Measurements from ENCODE around the gene CHST14.

The CHST14 gene

GRCh38 chr15:40456738-40457137 lies 14.0 kb upstream of the CHST14 start:
- H3K27ac ChIP-seq (ENCODE audit: low read depth, low read length) = no peak overlapping the region
- no CpG with 5 or more reads among the region's 4 CpGs for WGBS (ENCODE audit: extremely low coverage, insufficient coverage, low lambda C conversion rate)

DNA sequence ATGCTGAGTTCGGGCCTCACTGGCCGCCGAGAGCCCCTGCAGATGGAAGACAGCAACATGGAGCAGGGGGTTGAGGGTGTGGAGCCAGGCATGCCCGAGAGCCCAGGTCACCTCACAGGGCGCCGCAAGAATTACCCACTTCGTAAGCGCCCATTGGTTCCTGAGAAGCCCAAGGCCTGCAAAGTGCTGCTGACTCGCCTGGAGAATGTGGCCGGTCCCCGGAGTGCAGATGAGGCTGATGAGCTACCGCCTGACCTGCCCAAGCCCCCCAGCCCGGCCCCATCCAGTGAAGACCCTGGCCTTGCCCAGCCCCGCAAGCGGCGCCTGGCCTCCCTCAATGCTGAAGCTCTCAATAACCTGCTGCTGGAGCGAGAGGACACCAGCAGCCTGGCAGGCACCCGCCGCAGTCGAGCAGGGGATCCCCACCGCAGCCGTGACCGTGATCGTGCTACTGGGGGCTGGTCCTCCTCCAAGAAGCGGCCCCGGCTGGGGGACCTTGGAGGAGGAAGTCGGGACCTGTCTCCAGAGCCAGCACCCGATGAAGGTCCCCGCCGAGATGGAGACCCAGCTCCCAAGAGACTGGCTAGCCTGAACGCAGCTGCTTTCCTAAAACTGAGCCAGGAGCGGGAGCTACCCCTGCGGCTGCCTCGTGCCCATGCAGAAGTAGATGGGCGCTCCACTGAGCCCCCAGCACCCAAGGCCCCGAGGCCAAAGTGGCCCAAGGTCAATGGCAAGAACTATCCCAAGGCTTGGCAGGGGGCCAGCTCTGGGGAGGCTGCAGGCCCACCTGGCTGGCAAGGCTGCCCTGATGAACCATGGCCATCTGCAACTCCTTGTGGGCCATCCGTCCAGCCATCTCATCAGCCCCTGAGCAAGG lies 12.1 kb upstream of the CHST14 start:
- Histone ChIP-seq H3K27ac (ENCODE audit: low read depth, low read length) (no peak overlapping the region), H3K79me1 (ENCODE audit: low read length) (peaks cover 48% of the 10 kb centered on the region), H4K8ac (ENCODE audit: low read depth, low read length) (no peak overlapping the region), H3K4ac (ENCODE audit: low read depth, low read length) (no peak overlapping the region), H3K23ac (ENCODE audit: low read length) (no peak overlapping the region), H3K4me3 (ENCODE audit: low read length) (no peak overlapping the region), H2BK15ac (replicated peaks; ENCODE audit: low read depth) (no peak overlapping the region), H3K9ac (ENCODE audit: low read length) (no peak overlapping the region), H3K27me3 (ENCODE audit: insufficient read depth, low read length, poor library complexity) (no peaks in the 10 kb centered on the region), H4K5ac (ENCODE audit: low read length) (no peak overlapping the region), H3K36me3 (ENCODE audit: control insufficient read depth, insufficient read depth, low read length) (peaks cover 10% of the 10 kb centered on the region), H3K4me2 (ENCODE audit: low read length) (no peak overlapping the region), H3K56ac (ENCODE audit: low read length) (no peak overlapping the region), H2AK5ac (ENCODE audit: low read length) (no peak overlapping the region), H2BK120ac (ENCODE audit: low read depth, low read length) (no peak overlapping the region), H3K79me2 (ENCODE audit: control insufficient read depth, insufficient read depth, low read length) (peaks cover 62% of the 10 kb centered on the region), H3K4me1 (ENCODE audit: control insufficient read depth, low read depth, low read length) (peaks cover 12% of the 10 kb centered on the region), H3K18ac (ENCODE audit: low read length) (no peak overlapping the region), H2BK5ac (ENCODE audit: low read length) (no peak overlapping the region)
- no CpG with 5 or more reads among the region's 37 CpGs for WGBS (ENCODE audit: extremely low coverage, insufficient coverage, low lambda C conversion rate)
- no peak for DNase-seq

More at GRCh38 chr15:40456738-40457137, 14.0 kb upstream of the CHST14 start:
- Histone ChIP-seq H3K56ac (ENCODE audit: low read length) (no peak overlapping the region), H3K4me3 (ENCODE audit: low read length) (no peak overlapping the region), H3K18ac (ENCODE audit: low read length) (no peak overlapping the region), H3K79me1 (ENCODE audit: low read length) (peaks cover 44% of the 10 kb centered on the region), H2AK5ac (ENCODE audit: low read length) (no peak overlapping the region), H3K4me2 (ENCODE audit: low read length) (no peak overlapping the region), H4K5ac (ENCODE audit: low read length) (no peak overlapping the region), H3K9ac (ENCODE audit: low read length) (no peak overlapping the region), H4K8ac (ENCODE audit: low read depth, low read length) (no peak overlapping the region), H3K27me3 (ENCODE audit: insufficient read depth, low read length, poor library complexity) (no peaks in the 10 kb centered on the region), H3K23ac (ENCODE audit: low read length) (no peak overlapping the region), H3K36me3 (ENCODE audit: control insufficient read depth, insufficient read depth, low read length) (peaks cover 6% of the 10 kb centered on the region), H3K4ac (ENCODE audit: low read depth, low read length) (no peak overlapping the region), H2BK5ac (ENCODE audit: low read length) (no peak overlapping the region), H2BK120ac (ENCODE audit: low read depth, low read length) (no peak overlapping the region), H3K79me2 (ENCODE audit: control insufficient read depth, insufficient read depth, low read length) (peaks cover 81% of the 10 kb centered on the region), H3K4me1 (ENCODE audit: control insufficient read depth, low read depth, low read length) (peaks cover 15% of the 10 kb centered on the region), H2BK15ac (replicated peaks; ENCODE audit: low read depth) (no peak overlapping the region)
- DNase-seq = no peak

GRCh38 chr15:40459391-40460015 lies 11.3 kb upstream of the CHST14 start:
- H3K79me1 ChIP-seq (ENCODE audit: low read length) = peaks cover 41% of the 10 kb centered on the region
- no peak overlapping the region for H4K5ac ChIP-seq (ENCODE audit: low read length)
- H2BK15ac ChIP-seq (replicated peaks; ENCODE audit: low read depth) = no peak overlapping the region
- H3K4ac ChIP-seq (ENCODE audit: low read depth, low read length) = no peak overlapping the region
- no peak overlapping the region for H3K9ac ChIP-seq (ENCODE audit: low read length)
- H3K4me3 ChIP-seq (ENCODE audit: low read length) = no peak overlapping the region
- H3K18ac ChIP-seq (ENCODE audit: low read length) = no peak overlapping the region
- no peak overlapping the region for H2AK5ac ChIP-seq (ENCODE audit: low read length)
- no peak overlapping the region for H2BK120ac ChIP-seq (ENCODE audit: low read depth, low read length)
- H3K23ac ChIP-seq (ENCODE audit: low read length) = no peak overlapping the region
- no peak overlapping the region for H4K8ac ChIP-seq (ENCODE audit: low read depth, low read length)
- H3K4me1 ChIP-seq (ENCODE audit: control insufficient read depth, low read depth, low read length) = peaks cover 9% of the 10 kb centered on the region
- no peak overlapping the region for H3K4me2 ChIP-seq (ENCODE audit: low read length)
- no peak overlapping the region for H3K27ac ChIP-seq (ENCODE audit: low read depth, low read length)
- WGBS (ENCODE audit: extremely low coverage, insufficient coverage, low lambda C conversion rate) = no CpG with 5 or more reads among the region's 19 CpGs
- no peaks in the 10 kb centered on the region for H3K27me3 ChIP-seq (ENCODE audit: insufficient read depth, low read length, poor library complexity)
- H3K36me3 ChIP-seq (ENCODE audit: control insufficient read depth, insufficient read depth, low read length) = peaks cover 12% of the 10 kb centered on the region
- no peak for DNase-seq
- peaks cover 54% of the 10 kb centered on the region for H3K79me2 ChIP-seq (ENCODE audit: control insufficient read depth, insufficient read depth, low read length)
- no peak overlapping the region for H3K56ac ChIP-seq (ENCODE audit: low read length)
- H2BK5ac ChIP-seq (ENCODE audit: low read length) = no peak overlapping the region

DNA sequence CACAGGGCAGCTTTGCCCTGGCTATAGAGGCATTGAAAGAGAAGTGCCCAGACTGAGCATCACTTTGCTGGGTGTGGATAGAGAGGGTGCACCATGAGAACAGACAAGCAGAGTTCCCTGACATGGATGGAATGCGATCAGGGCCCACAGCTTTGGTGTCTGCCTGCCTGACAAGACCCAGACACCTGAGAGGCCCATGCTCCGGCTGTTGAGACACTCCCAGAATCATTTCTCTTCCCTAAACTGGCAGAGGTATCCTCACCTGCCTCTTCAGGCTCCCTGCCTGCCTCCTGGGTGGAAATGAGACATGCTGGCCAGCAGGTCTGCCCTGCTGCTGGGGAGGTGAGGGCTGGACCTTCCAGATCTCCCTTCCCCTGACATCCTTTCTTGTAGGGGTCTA lies 10.4 kb upstream of the CHST14 start:
- no peak overlapping the region for H3K4me2 ChIP-seq (ENCODE audit: low read length)
- peaks cover 35% of the 10 kb centered on the region for H3K79me1 ChIP-seq (ENCODE audit: low read length)
- H3K4me1 ChIP-seq (ENCODE audit: control insufficient read depth, low read depth, low read length) = peaks cover 2% of the 10 kb centered on the region
- no peak overlapping the region for H4K8ac ChIP-seq (ENCODE audit: low read depth, low read length)
- peaks cover 45% of the 10 kb centered on the region for H3K79me2 ChIP-seq (ENCODE audit: control insufficient read depth, insufficient read depth, low read length)
- no peak overlapping the region for H3K27ac ChIP-seq (ENCODE audit: low read depth, low read length)
- H3K4ac ChIP-seq (ENCODE audit: low read depth, low read length) = no peak overlapping the region
- no peak overlapping the region for H2BK120ac ChIP-seq (ENCODE audit: low read depth, low read length)
- H3K9ac ChIP-seq (ENCODE audit: low read length) = no peak overlapping the region
- no peak overlapping the region for H2BK5ac ChIP-seq (ENCODE audit: low read length)
- H2BK15ac ChIP-seq (replicated peaks; ENCODE audit: low read depth) = no peak overlapping the region
- peaks cover 14% of the 10 kb centered on the region for H3K36me3 ChIP-seq (ENCODE audit: control insufficient read depth, insufficient read depth, low read length)
- WGBS (ENCODE audit: extremely low coverage, insufficient coverage, low lambda C conversion rate) = no CpG with 5 or more reads among the region's 2 CpGs
- no peak overlapping the region for H3K56ac ChIP-seq (ENCODE audit: low read length)
- no peaks in the 10 kb centered on the region for H3K27me3 ChIP-seq (ENCODE audit: insufficient read depth, low read length, poor library complexity)
- no peak overlapping the region for H3K18ac ChIP-seq (ENCODE audit: low read length)
- no peak overlapping the region for H3K4me3 ChIP-seq (ENCODE audit: low read length)
- no peak overlapping the region for H3K23ac ChIP-seq (ENCODE audit: low read length)
- H2AK5ac ChIP-seq (ENCODE audit: low read length) = no peak overlapping the region
- DNase-seq = no peak
- H4K5ac ChIP-seq (ENCODE audit: low read length) = no peak overlapping the region

GRCh38 chr15:40461958-40462357 lies 8.8 kb upstream of the CHST14 start:
- Histone ChIP-seq H2BK5ac (ENCODE audit: low read length) (no peak overlapping the region), H3K27me3 (ENCODE audit: insufficient read depth, low read length, poor library complexity) (no peaks in the 10 kb centered on the region), H3K27ac (ENCODE audit: low read depth, low read length) (no peak overlapping the region), H3K18ac (ENCODE audit: low read length) (no peak overlapping the region), H3K79me2 (ENCODE audit: control insufficient read depth, insufficient read depth, low read length) (peaks cover 30% of the 10 kb centered on the region), H4K5ac (ENCODE audit: low read length) (no peak overlapping the region), H2BK120ac (ENCODE audit: low read depth, low read length) (no peak overlapping the region), H4K8ac (ENCODE audit: low read depth, low read length) (no peak overlapping the region), H3K4me1 (ENCODE audit: control insufficient read depth, low read depth, low read length) (no peaks in the 10 kb centered on the region), H2AK5ac (ENCODE audit: low read length) (no peak overlapping the region), H3K36me3 (ENCODE audit: control insufficient read depth, insufficient read depth, low read length) (peaks cover 14% of the 10 kb centered on the region), H3K9ac (ENCODE audit: low read length) (no peak overlapping the region), H3K4me2 (ENCODE audit: low read length) (no peak overlapping the region), H3K4ac (ENCODE audit: low read depth, low read length) (no peak overlapping the region), H2BK15ac (replicated peaks; ENCODE audit: low read depth) (no peak overlapping the region), H3K23ac (ENCODE audit: low read length) (no peak overlapping the region), H3K4me3 (ENCODE audit: low read length) (no peak overlapping the region), H3K56ac (ENCODE audit: low read length) (no peak overlapping the region), H3K79me1 (ENCODE audit: low read length) (peaks cover 26% of the 10 kb centered on the region)
- DNase-seq = no peak
- no CpG with 5 or more reads among the region's 21 CpGs for WGBS (ENCODE audit: extremely low coverage, insufficient coverage, low lambda C conversion rate)
